ENCODE measurements around the gene NLRP11.
"Not testable (repeated sequence)": the region's sequence is repeated elsewhere in the genome, so short reads cannot be mapped to it uniquely, and the experiment has no call there.

NLRP11 gene

GRCh38 chr19:55777528-55777927, 54.3 kb downstream of the NLRP11 start:
- no peak for DNase-seq

GRCh38 chr19:55769632-55770031, 62.2 kb downstream of the NLRP11 start:
- DNase-seq = not testable (repeated sequence)

DNA sequence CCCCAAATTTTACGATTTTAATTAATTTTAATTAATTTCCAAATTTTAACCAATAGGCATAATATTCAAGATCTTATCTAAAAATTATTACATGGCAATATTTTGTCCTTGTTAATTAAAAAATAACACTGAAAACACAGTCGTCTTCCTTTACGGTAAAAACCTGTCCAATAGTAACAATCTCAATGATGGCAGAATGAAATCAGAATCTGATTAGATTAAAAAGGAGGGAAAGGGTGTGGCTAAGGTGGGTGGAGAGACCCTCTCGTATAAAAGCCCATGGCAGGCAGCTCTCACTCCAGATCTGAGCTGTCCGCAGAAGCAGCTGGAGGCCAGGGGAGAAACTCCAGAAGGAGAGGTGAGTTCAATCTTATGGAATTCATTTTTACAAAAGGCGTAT, 63.0 kb downstream of the NLRP11 start, which contains the start of gene RFPL4AL1:
Gene RFPL4AL1, plus strand, starts transcription at position 301 of the 400 bp plus-strand sequence. CDS start 2,687 bp downstream, outside the sequence.
- DNase-seq = not testable (repeated sequence)

- no peak for DNase-seq
Measured at GRCh38 chr19:55766466-55766865, 65.3 kb downstream of the NLRP11 start.

DNA sequence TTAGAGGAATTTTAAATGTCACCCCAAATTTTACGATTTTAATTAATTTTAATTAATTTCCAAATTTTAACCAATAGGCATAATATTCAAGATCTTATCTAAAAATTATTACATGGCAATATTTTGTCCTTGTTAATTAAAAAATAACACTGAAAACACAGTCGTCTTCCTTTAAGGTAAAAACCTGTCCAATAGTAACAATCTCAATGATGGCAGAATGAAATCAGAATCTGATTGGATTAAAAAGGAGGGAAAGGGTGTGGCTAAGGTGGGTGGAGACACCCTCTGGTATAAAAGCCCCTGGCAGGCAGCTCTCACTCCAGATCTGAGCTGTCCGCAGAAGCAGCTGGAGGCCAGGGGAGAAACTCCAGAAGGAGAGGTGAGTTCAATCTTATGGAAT, 73.0 kb downstream of the NLRP11 start, which contains the start of gene RFPL4A:
Gene RFPL4A, plus strand, starts transcription at position 301 of the 400 bp plus-strand sequence. CDS start 2,704 bp downstream, outside the sequence.
- not testable (repeated sequence) for DNase-seq

DNA sequence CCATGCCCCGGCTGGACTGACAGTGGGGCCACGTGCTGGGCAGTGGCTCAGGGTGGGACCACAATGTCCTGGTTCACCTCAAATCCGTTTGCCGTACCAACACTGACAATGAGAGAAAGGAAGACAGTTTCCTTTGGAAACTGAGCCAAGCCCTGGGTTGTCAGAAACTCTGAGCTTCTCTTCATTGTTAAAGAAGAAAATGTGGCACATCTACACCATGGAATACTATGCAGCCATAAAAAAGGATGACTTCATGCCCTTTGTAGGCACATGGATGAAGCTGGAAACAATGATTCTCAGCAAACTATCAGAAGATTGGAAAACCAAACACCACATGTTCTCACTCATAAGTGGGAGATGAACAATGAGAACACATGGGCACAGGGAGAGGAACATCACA, 75.0 kb downstream of the NLRP11 start:
- DNase-seq = not testable (repeated sequence)

DNA sequence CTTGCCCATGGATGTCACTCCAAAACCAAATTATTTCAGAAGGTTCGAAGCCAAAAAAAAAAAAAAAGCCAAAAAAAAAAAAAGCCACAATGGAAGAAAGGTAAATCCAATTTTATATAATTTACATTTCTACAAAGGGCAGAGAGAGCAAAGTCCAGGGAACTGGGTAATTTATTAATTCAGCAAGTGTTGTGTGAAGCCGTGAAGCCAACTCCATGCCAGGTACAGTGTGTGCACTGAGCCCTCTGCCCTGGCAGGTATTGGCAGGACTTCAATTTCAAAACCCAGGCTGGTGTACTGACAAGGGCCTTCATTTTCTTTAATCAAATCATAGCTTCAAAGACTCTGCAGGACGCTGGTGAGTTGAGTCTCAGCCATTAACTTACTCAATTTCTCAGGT, 78.4 kb downstream of the NLRP11 start:
- no peak for DNase-seq

GRCh38 chr19:55750715-55751114, 81.1 kb downstream of the NLRP11 start:
- DNase-seq = no peak

DNA sequence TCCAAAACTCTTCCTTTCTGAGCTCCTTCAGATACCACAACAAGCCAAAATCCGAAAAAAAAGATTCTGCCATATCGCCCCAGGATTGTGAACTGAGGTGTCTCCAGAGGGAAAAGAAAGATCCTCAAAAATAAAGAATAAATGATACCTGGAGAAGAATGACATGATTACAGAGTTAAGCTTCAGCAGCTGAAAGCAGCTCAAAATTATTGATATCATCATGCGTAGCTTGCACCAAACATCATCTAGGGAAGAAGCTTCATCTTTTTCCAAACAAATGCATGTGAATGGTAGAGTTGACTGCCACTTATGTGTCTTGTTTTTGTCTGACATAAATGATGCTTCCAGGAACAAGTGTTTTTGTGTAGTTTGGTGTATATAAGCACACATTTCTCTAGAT, 93.5 kb downstream of the NLRP11 start, which contains the start of gene NLRP9:
Gene NLRP9, minus strand, starts transcription at position 101 of the 400 bp plus-strand sequence. Its CDS starts 28 bp downstream, at position 73.
- DNase-seq = no peak

Data from NCI-H2081 (cell line).